GM12875 (cell line): ENCODE measurements around the gene FAM171A1.

Source experiments
- H3K4me3 ChIP-seq: one replicate; pipeline ENCODE4 v1.5.1; 2011; ENCODE audit warnings: low read depth, low read length, control low read depth
- TF ChIP-seq, protein P1 (sequence below): IDR thresholded peaks from 2 replicates; pipeline ENCODE4 v1.5.1; 2011; ENCODE audit warnings: low read depth, mild to moderate bottlenecking, control low read depth, inconsistent platforms, low read length, moderate library complexity, borderline replicate concordance; ENCODE audit not compliant: insufficient read depth

The FAM171A1 gene

DNA sequence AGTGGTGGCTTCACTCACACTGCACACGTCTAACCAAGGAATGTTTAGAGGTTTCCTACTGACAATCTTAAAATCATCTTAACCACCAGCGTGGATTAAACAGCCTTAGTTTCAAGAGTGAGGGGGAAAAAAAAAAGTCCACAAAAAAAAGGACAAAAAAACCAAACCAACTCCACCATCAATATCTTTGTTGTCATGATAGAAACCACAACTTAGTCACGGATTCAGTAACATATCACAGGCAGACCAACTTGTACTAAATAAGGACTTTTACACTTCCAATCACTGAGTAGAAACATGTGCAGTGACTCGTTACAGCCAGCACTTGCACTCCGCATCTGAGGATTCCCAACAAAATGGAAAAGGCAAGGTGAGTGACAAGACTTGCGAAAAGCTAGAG, 46.5 kb downstream of the FAM171A1 start:
- H3K4me3 ChIP-seq, result no peak overlapping the region
- TF ChIP-seq, protein P1, sequence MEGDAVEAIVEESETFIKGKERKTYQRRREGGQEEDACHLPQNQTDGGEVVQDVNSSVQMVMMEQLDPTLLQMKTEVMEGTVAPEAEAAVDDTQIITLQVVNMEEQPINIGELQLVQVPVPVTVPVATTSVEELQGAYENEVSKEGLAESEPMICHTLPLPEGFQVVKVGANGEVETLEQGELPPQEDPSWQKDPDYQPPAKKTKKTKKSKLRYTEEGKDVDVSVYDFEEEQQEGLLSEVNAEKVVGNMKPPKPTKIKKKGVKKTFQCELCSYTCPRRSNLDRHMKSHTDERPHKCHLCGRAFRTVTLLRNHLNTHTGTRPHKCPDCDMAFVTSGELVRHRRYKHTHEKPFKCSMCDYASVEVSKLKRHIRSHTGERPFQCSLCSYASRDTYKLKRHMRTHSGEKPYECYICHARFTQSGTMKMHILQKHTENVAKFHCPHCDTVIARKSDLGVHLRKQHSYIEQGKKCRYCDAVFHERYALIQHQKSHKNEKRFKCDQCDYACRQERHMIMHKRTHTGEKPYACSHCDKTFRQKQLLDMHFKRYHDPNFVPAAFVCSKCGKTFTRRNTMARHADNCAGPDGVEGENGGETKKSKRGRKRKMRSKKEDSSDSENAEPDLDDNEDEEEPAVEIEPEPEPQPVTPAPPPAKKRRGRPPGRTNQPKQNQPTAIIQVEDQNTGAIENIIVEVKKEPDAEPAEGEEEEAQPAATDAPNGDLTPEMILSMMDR, result no peak

- TF ChIP-seq, protein P1, result no peak
- no peak overlapping the region for H3K4me3 ChIP-seq
Measured at GRCh38 chr10:15324113-15324512, 47.0 kb downstream of the FAM171A1 start.

- TF ChIP-seq, protein P1, result no peak
- no peak overlapping the region for H3K4me3 ChIP-seq
Measured at GRCh38 chr10:15322356-15322755, 48.7 kb downstream of the FAM171A1 start.

- no peak overlapping the region for H3K4me3 ChIP-seq
- TF ChIP-seq, protein P1, result no peak
Measured at GRCh38 chr10:15321431-15322341, 49.4 kb downstream of the FAM171A1 start.

DNA sequence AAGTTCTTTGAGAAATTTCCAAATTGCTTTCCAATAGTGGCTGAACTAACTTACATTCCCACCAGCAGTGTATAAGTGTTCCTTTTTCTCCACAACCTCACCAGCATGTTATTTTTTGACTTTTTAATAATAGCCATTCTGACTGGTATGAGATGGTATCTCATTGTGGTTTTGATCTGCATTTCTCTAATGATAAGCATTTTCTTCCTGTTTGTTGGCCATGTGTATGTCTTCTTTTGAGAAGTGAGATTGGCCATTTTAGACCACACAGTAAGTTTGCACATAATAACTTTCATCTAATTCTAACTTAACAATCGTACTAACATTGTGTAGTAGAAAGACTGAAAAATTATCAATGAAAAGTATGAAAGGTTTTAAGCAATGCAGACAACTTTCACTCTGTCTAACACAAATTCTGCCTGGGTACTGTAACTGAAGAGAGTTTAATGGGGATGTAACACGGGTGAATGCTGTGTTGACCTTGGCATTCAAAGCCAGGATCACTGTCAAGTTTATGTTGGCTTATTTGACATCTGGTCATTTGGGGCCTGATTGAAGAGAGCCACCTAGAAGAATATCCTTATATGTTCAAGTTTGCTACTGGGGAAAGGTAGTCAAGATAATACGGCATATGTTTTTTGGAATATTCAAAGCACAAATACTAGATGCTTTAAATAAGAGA, 50.4 kb downstream of the FAM171A1 start:
- no peak overlapping the region for H3K4me3 ChIP-seq
- TF ChIP-seq, protein P1, result no peak

- TF ChIP-seq, protein P1, result no peak
- no peak overlapping the region for H3K4me3 ChIP-seq
Measured at GRCh38 chr10:15320118-15320517, 51.0 kb downstream of the FAM171A1 start.

DNA sequence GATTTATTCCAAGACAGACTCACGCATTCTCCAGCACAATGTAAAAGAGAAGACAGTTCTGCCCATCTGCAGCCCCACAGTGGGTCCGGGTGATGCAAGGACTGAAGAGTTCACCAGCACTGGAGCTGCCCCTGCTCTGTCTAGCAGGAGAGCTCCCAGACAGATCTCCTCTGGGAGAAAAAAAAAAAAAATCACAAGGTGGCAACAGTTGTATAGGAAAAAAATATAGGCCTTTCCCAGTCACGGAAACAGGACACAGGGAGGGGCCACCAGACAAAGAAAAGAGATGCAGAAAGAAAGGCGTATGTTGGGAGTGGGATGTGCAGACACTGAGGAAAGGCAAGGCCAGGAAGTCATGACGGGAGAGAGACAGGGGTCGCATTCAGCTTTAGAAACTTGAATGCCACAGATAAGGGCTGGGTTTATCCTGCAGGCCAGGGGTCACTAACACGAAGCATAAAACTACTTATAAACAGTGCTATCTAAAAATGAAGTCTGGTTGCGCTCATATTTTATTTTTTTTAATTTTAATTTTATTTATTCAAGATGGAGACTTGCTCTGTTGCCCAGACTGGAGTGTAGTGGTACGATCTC, 54.1 kb downstream of the FAM171A1 start:
- no peak overlapping the region for H3K4me3 ChIP-seq
- TF ChIP-seq, protein P1, result no peak
